Stimulated activated CD8-positive, alpha-beta memory T cell treated with anti-CD3 and anti-CD28 coated beads, Interleukin-4, amount 100 ng/mL, for 48 hours (primary cell): ENCODE results near the gene GPX2.

ENCODE experiments used
- DNase-seq: peaks from one replicate; pipeline ENCODE4 v3.0.0-alpha.2; 2020

The GPX2 gene

DNA sequence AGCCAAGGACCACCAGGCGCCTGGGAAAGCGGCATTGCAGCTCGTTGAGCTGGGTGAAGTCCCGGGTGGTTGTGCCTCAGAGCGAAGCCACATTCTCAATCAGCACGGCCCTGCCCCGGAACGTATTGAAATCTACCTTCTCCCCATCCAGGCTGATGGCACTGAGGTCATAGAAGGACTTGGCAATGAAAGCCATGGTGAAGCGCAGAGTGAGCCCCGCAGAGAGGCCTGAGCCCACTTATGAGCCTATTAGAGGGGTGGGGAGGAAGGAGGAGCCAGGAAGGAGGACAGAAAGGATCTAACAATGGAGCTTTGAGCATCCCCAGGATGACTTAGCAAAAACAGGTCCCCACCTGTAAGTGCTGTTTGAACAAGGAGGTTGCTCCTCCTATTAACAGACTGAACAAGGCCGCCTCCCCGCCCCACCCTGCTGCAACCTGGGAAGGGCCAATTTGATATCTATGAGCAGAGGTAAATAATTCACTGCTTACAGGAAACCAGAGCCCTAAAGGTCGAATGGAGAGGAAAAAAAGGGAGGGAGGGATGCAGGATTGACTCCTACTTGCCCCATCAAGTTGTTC is at the start of gene GPX2:
TSS of gene GPX2 (minus strand) at position 215 of the 581 bp plus-strand sequence. CDS start at position 196, 19 bp downstream.
- DNase-seq: no peak

DNA sequence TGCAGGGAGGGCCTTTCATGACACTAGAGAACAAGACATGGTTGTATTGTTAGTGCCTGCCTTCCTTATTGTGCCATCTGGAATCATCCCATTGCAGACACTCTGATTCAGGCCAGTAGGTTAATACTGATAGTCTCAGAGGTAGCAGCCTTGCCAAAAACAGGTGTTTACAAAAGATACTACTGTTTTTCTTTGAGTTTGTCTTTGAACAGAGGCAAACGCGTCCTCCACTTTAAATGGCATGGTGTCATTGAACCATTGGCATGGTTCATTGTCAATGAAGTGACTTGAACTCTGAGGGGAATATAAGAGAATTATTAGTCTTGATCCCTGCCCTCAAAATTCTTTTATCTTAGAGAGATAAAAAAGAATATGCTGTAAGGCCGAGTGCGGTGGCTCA is 48.4 kb upstream of the GPX2 start:
- no peak for DNase-seq

- DNase-seq: no peak
Observed at GRCh38 chr14:64990296-64990695, 47.8 kb upstream of the GPX2 start.

GRCh38 chr14:64987438-64987767 is 44.9 kb upstream of the GPX2 start:
- DNase-seq: no peak

- peak; percentile 93 for DNase-seq
Observed at GRCh38 chr14:64986648-64987437, 44.3 kb upstream of the GPX2 start, which contains the start of gene FNTB. FNTB (plus strand) TSS chr14:64986895; CDS start chr14:64986954, 59 bp downstream.

DNA sequence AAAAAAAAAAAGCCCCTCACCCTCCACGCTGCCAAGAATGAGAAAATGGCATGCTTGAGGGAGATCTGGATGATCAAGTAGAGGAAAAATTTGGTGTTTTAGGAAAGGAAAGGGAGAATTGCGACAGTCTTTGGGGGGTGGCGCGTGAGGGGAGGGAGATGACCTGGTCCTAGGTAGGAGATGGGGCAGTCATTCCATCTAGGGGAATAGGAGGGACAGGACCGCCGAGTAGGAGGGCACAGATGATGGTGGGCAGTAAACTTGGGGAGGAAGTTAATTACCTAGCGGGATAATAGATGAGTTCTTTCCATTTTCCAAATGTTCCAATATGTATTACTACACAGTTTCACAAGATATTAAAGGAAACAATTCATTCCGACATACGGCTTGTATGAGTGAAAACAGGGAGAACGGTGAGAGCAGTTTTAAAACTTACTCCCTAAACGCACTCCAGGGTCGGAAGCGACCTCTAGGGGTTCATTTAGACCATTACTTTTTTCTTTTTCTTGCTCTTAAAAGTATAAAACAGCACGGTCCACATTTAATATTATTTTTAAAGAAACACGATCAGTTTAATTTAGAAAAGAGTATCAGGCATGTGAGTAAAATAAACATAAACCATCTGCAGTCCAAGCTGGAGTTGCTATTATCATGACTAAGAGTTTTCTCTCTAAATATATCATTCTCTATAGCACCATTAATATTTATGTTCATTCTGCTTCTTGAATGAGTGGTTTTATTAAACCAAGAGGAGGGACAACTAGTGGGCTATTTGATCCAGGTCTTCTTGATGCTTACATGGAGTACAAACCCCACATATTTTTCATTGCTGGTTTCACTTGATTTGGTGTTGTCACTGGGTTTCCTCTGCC is 41.1 kb upstream of the GPX2 start:
- no peak for DNase-seq

DNA sequence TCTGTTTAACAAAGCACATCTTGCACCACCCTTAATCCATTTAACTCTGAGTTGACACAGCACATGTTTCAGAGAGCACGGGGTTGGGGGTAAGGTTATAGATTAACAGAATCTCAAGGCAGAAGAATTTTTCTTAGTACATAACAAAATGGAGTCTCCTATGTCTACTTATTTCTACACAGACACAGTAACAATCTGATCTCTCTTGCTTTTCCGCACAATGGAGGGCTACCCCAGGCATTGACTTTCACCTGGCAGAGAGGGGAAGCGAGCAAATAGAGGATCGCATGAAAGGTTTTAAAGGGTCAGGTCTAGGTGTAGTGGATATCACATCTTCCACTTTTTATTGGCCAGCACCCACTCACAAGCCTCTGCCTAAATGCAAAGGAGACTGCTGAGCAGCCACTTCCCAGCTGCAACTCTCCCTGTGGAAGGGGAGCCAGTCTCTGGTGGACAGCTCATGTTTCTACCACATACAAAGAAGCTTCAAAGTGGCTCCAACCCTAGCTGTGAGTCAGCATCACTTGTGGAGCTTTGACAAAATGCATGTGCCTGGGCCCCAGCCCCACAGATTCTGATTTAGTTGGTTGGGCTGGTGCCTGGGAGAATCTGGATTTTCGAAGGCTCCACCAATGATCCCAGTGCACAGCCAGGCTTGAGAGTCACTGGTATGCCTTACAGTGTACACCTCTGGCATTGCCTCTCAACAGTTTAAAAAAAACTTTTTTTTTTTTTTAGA is 37.0 kb upstream of the GPX2 start:
- DNase-seq: no peak

- DNase-seq: no peak
Observed at GRCh38 chr14:64974563-64974962, 32.0 kb upstream of the GPX2 start.

- no peak for DNase-seq
Observed at GRCh38 chr14:64973826-64974225, 31.3 kb upstream of the GPX2 start.

- no peak for DNase-seq
Observed at GRCh38 chr14:64973026-64973442, 30.5 kb upstream of the GPX2 start.

DNA sequence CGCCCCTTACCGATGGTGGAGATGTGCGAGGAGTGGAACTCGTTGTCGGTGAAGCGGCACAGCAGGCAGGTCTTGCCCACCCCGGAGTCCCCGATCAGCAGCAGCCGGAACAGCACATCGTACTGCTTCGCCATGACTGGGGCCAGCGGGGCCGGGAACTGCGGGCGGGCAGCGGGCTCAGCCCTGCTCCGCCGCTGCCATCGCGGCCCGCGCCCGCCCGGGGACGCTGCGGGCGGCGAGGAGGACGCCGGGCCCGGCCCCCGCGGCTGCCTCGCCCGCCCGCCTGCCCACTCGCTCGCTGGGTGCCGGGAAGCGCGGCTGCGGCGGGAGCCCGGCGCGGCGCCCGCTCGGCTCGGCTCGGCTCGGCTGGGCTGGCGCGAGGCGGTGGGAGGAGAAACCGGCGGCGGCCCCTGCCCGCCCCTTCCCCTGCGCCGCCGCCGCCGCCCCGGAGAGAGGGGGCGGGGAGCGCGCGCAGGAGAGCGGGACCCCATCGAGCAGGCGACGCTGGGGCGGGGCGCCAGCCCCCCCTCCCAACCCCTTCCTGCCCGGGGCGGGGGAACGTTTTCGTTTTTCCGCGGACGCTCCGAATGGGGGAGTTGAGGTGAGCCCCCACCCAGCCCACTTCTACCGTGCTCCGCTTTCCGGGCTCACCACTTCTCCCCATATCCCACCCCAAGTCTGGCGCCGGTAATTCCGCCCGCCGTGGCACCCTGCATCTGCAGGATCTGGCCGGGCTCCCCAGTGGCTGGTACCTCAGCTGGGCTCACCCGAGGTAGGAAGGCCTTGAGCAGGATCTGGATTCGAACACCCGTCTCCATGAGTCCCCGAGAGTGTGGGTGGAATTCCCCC is 29.6 kb upstream of the GPX2 start, which contains the start of gene RAB15:
TSS of gene RAB15 (minus strand) at position 394 of the 849 bp plus-strand sequence. CDS start at position 134, 260 bp downstream.
- peak; percentile 50 for DNase-seq

DNA sequence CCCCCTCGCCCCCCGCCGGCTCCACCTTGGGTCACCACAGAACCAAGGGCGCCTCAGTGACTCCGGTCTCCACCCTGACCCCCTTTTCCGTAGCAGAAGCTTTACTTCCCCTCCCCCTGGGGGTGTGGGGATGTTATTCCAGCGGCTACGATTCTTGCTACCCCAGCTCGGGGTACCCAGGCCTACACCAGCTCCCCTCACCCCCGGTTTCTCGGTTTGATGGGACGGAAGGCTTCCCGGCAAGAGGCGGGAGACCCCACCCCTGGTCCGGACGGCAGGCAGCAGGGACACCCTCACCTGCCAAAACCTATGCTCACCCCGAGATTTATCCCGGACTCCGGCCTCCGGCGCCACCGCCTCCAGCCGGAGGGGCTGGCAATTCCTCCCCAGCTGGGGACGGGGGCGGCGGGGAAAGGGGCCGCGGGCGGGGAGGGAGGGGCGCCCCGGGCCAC is 29.0 kb upstream of the GPX2 start:
- DNase-seq: no peak

DNA sequence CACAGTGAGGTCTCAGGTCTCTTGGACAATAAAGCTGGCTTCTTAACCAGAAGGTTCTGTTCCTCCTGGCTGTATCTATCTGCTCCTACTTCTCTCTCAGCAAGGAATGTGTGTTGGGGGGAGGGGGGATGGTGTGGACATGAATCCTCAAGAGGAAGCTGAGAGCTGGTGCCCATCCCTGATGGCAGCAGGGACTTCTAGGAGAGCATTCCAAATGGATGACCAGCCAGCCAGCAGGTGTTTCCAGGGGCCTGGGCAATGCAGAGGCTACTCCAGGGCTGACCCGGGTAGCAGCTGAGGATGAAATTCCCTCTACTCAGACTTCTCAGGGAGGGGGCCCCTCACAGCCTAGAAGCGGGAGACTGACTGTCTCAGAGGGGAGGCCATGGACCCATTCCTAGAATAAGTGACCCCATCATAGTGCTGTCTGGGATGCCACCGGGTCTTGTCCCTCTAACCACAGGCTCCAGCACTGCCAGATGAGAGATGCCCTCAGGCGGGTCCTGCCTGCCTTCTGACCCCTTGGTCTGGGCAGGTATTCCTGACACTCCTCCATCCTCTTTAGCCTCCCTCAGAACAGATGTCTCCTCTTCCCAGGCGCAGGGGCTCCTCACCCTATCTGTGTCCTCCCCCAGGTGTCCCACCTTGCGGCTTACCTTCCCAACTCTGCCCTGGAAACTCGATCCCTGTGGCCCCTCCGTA is 28.4 kb upstream of the GPX2 start:
- no peak for DNase-seq

- no peak for DNase-seq
Observed at GRCh38 chr14:64970041-64970440, 27.5 kb upstream of the GPX2 start.

DNA sequence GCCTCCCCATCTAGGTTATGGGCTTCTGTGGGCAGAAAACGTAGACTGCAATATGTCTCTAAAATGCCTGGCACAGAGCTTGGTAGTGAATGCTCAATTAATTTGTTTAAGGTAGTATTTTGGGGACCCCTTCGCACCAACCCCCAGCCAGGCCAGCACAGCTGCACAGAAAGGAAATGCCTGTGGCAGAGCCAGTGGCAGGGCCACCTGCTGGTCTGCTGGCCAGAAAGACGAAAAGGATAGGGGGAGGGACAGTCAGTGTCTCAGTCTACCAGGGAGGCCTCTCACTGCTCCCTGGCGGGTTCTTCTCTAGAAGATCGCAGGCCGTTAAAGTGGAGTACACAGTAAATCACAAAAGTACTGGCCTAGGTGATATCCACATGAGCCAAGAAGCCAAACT is 26.1 kb upstream of the GPX2 start:
- DNase-seq: no peak

DNA sequence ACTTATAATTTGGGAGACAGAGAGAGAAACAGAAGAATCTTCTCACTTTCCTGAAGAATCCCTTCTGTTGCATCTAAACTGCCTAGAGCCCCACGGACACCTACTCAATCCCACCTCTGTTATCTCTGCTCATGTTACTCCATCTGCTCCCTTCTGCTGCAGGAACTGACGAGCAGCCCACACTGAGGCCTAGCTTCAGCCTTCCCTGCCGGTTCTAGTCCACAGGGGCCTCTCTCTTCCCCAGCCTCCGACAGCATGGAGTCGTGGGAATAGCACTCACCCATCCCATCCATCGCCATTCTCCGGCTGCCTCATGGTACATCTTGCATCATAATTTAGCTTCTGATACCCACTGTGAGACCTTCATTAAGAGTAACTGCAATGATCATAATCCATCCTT is 25.6 kb upstream of the GPX2 start:
- no peak for DNase-seq

- DNase-seq: no peak
Observed at GRCh38 chr14:64966976-64967375, 24.4 kb upstream of the GPX2 start.

- no peak for DNase-seq
Observed at GRCh38 chr14:64965356-64966000, 22.9 kb upstream of the GPX2 start.

GRCh38 chr14:64963611-64964010 is 21.1 kb upstream of the GPX2 start:
- DNase-seq: no peak

DNA sequence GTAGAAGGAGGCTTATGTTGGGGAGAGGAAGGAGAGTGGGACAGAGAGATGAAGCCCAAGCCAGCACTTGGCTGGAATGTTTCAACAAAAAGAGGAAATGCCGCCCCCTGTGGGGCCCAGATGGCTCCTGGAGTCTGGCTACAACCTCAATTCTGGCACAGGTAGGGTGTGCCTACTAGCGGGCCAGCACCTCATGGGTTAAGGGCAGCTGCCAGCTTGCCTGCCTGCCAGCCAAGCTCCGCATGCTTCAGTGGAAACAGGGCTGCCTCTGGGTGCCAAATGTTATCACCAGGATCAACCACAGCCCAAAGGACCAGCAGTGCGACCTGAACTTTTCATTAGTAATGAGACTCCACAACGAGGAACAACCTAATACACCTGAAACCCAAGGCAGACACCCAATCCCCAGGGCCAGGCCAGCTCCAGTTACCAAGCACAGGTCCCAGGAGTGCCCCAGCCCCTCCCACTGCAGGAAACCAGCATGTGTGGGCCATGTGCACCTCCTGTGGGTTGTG is 18.3 kb upstream of the GPX2 start:
- DNase-seq: no peak
